Tongue (tissue), 2 donors: Measurements from ENCODE around the gene FOXQ1. TPM values are rescaled to one million over a fixed set of nuclear protein-coding genes. Genes with fewer than 3 reads are reported as not detected.
"Not testable (repeated sequence)": the region's sequence is repeated elsewhere in the genome, so short reads cannot be mapped to it uniquely, and the experiment has no call there.

Experiments
- DNase-seq: peaks from one replicate; pipeline ENCODE4 v3.0.0-alpha.2; 2015
- total RNA-seq: library from RNA; depleted of rRNA; stranded (reverse); fragments of >200 nt; gene quantifications from one replicate; pipeline ENCODE4 v1.2.3, GENCODE V29; 2014

The FOXQ1 gene
- total RNA-seq, 1 donor from 2014 or later, result 6.4 TPM

GRCh38 chr6:1291381-1291780 is 20.5 kb upstream of the FOXQ1 start:
- DNase-seq, result no peak

DNA sequence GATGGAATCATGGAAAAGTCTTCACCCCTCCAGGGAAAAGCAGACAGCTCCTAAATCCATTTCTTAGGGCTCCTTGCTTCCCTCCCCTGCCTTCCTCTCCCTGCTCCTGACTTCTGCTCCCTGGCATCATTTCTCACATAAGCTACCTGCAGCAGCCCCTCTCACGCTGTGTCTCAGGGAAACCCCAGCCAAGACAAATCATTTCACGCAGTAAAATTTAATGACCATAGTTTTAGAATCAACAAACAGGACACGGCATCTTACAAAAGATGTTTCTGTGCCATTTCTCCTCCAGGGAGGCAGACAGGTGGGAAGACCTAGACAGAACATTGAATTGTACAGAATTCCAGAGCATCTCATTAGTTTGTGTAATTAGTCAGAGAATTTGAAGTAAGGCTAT is 16.5 kb upstream of the FOXQ1 start:
- DNase-seq, result no peak

- DNase-seq, result no peak
These were observed 15.8 kb upstream of the FOXQ1 start for GRCh38 chr6:1296079-1296478.

DNA sequence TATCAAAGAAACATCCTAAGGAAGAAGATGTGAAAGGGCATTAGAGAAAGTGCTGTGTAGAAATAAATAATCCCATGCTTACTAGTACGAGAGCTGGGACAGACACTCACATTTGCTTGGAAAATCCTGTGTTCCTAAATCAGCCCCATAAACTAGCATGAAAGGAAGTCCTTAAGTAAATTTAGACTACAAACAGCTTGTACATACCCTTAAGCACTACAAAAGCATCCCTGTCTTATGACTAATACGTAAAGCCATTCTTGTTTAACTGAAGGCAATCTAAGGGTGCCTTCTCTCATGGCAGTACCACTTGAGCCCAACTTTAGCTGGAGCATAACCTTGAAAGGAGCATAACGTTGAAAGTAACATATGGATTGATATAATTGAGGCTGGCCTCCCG is 15.4 kb upstream of the FOXQ1 start:
- no peak for DNase-seq

DNA sequence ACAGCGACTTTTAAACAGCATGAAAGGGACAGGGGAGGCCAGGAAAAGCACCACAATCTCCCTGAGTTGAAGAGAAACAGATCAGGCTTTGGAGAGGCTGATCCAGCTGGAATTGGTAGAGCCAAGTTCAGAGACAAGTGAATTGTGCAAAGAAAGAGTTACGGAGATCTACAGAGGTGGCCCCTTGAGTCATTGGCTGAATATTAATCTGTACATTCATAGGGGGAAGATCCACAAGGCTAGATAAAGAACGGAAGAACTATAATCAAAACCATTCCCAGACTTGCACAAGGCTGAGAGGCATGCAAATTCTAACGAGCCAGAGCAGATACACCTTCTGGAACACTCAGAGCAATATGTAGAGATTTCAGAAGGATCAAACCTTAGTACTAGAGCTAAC is 14.2 kb upstream of the FOXQ1 start:
- no peak for DNase-seq

GRCh38 chr6:1298768-1299167 is 13.1 kb upstream of the FOXQ1 start:
- no peak for DNase-seq

- DNase-seq, result no peak
These were observed 5.8 kb upstream of the FOXQ1 start for GRCh38 chr6:1306133-1306532.

DNA sequence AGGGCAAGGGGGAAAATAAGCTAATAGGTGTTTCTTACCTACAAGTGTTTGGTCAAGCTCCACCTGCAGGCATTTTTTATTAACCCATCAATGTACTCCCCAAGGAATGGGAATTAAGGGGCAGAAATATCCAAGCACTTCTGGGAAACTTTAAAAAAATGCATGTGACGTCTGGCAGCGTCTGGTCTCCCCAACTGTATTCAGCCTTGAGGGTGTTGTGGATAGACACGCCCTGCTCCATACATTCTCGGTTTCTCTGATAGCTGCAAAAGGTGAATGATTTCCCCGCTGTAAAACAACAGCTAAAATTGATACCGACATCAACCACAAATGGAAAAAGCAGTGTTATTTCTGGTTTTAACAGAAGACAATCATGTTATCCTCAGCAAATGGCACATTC is 2.5 kb upstream of the FOXQ1 start:
- no peak for DNase-seq

- DNase-seq, result no peak
These were observed 1.1 kb upstream of the FOXQ1 start for GRCh38 chr6:1310628-1311399.

- no peak for DNase-seq
These were observed 240 bp downstream of the FOXQ1 start for GRCh38 chr6:1312203-1312472.

DNA sequence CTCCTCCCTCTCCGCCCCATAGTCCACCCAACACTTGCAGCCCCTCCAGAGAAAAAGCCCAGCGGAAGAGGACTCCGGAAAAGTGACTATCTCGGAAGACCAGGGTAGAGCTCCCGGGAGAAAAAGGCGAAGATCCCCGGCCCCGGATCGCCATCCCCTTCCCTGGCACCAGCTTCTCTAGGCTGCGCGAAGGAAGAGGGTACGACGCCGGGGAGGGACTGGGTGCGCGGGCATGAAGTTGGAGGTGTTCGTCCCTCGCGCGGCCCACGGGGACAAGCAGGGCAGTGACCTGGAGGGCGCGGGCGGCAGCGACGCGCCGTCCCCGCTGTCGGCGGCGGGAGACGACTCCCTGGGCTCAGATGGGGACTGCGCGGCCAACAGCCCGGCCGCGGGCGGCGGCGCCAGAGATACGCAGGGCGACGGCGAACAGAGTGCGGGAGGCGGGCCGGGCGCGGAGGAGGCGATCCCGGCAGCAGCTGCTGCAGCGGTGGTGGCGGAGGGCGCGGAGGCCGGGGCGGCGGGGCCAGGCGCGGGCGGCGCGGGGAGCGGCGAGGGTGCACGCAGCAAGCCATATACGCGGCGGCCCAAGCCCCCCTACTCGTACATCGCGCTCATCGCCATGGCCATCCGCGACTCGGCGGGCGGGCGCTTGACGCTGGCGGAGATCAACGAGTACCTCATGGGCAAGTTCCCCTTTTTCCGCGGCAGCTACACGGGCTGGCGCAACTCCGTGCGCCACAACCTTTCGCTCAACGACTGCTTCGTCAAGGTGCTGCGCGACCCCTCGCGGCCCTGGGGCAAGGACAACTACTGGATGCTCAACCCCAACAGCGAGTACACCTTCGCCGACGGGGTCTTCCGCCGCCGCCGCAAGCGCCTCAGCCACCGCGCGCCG is 822 bp downstream of the FOXQ1 start:
- no peak for DNase-seq

GRCh38 chr6:1313384-1313766 is 1.5 kb downstream of the FOXQ1 start:
- DNase-seq, result no peak

DNA sequence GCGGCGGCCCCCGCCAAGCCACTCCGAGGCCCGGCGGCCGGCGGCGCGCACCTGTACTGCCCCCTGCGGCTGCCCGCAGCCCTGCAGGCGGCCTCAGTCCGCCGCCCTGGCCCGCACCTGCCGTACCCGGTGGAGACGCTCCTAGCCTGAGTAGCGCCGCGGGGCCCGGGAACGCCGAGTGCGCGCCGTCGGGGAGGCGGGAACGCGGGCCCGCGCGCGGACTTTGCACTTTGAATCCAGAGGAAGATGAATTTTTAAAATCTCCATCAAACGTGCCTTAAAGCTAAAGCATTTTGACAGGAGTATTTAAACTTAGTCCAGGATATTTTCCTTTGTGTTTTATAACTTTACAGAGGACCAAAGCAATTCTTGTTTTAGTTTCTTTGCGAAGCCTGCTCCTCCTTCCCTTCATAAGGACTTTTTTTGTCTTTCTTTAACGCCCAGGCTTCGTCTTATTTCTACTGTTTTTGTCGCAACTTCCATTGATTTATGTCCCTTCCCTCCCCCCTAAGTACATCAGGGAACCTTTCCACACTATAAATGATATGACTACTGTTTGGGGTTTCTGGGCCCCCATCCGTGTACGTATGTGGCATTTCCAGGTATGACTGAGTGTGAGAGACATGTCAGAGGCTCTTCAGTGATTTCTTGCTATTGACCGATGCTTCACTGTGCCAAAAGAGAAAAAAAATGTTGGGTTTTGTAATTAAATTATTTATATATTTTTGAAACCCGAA is 2.0 kb downstream of the FOXQ1 start:
- peak; percentile 55 for DNase-seq

GRCh38 chr6:1314617-1315016 is 2.7 kb downstream of the FOXQ1 start:
- no peak for DNase-seq

DNA sequence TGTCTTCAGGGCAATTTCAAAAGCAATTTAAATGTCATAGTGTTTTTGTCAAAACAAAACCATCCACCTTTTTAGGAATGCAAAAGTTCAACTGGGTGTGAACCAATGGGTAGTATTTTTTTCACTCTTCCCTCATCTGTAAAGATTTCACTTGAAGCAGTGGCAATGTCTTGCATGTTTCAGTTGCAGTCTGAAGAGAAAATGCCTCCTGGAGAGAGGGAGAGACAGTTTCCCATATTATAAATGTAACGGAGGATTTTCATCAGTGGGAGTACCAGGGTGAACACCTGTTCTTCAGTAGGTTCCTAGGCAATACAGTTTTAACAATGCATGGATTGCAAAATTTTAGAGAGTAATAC is 3.3 kb downstream of the FOXQ1 start:
- no peak for DNase-seq

DNA sequence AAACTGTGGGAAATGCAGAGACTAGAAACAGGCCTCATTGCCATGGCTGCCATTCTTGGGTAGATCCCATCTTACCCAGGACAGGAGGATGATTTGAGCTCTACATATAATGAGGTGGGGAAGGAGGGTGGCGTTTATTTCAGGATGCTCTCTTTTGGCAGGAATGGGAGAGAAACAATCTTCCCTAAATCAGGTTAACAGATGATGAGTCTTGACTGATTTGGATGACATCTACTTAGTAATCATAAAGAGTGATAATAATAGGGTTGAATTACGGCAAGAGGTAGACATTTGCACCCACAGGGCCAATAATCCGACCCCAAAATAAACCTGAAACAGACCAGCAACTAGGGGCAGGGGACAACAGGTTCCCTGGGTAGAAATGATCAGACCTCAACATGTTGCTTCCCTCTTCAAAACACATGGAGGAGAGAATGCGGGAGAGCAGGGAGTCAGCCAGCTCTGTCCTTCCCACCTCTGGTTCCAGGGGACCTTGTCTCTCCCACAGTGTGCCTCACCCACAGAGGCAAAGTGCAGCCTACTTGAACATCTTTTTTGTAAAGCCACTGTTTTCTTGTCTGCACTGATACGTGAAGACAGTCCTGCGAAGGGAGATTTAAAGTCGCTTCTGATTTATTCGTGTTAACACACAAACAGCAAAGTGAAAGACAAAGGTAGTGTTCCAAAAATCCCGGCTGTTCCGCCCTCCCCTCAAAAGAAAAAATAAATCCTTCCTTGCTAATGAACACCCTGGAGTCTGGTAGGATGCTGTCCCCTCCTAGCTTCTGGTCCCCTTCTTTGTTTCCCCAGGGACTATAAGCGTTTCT is 3.9 kb downstream of the FOXQ1 start:
- no peak for DNase-seq

DNA sequence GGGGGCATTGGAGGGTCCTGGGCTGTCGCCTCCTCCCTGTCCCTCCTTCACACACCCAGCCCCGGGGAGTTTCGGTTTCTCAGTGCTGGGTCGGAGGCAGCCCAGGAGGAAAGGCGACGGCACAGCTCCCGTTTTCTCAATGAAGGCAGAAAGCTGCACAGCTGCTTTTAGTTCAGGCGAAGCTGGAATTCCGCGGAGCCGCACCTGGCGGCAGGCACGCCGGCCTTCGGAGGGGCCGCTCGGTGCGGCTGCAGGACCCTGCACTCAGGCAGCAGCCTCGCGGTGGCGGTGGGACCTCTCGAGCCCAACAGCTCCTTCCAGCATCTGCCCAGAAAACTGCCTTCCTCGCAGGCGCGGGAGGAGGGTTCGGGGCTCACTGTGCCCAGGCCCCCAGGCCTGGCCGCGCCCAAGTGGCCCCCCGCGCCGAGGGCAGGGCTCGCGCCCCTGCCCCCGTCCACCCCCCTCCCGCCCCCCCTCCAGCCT is 4.6 kb downstream of the FOXQ1 start:
- DNase-seq, result peak; percentile 43

- DNase-seq, result no peak
These were observed 5.5 kb downstream of the FOXQ1 start for GRCh38 chr6:1317302-1317815.

GRCh38 chr6:1318036-1318435 is 6.1 kb downstream of the FOXQ1 start:
- no peak for DNase-seq

DNA sequence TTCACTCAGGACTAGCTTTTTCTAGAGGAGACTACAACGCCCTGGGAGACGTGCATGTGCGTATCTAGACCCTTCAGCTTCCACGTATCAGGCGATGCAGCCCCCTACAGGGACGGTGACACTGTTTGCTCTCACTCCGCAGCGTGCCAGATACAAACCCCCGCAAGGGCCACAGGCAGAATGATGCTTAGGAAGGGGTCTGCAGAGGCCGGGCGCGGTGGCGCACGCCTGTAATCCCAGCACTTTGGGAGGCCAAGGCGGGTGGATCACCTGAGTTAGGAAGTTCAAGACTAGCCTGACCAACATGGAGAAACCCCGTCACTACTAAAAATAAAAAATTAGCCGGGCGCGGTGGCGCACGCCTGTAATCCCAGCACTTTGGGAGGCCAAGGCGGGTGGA is 6.7 kb downstream of the FOXQ1 start:
- not testable (repeated sequence) for DNase-seq

DNA sequence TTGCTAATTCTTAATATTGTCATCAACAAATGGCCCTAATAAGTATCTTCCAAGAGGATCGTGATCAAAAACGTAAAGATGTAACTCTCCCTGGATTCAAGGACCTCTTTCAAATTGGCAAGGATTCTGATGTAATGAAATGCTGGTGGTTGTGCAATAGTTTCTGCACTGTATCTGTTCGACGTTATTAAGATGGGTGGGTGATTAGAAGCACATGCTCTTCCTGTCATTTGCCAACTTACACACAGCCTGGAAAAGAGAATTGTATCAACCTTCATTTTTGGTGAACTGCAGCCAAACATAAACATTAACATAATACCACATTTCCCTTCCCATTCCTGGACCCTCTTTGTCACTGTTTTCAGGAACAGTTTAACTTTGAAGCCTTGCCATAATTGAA is 9.8 kb downstream of the FOXQ1 start:
- peak; percentile 72 for DNase-seq

DNA sequence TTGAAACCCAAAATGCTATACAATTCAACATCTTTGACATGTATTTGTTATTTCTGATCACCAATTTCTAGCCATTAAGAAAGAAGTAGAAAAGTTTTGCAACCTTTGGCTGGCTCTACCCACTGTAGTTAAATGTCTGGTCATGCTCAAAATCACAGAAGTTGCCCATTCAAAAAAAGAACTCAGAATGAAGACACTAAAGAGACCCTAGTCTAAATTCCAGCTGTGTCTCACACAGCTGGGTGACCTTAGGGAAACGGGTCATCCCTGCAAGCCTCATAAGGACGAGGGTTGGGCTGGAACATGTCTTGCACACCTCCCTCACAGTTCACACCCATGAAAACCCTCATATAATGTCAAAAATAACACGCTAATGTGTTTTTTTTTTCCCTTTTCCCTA is 10.3 kb downstream of the FOXQ1 start:
- peak; percentile 74 for DNase-seq
